DMS79 (cell line): ENCODE measurements around the gene UBL4B.
A peak's percentile ranks its signal among the peaks of the same experiment; 100 is the strongest.

Source experiments
- DNase-seq: peaks from one replicate; lab custom pipeline; 2025; lab: John Stamatoyannopoulos, UW

The UBL4B gene

GRCh38 chr1:110084227-110085078, 27.8 kb upstream of the UBL4B start:
- DNase-seq, result no peak

DNA sequence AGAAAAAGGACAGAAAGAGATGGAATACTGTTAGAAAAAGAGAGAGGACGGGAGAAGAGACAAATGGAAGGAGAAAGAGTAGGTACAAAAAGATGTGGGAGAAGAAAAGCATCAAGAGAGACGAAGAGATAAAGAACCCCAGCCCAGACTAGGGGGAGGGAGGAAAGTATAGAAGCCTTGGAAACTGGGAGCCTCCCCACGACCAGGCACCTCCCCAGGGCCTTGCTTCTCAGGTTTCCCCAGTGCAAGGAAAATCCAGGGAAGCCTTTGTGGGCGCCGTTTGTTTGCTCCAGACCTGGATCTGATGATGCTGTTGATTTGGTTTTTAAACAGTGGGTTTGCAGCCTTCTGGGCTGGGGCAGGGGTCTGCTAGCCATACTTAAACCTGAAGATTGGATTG, 26.6 kb upstream of the UBL4B start:
- DNase-seq, result no peak

- DNase-seq, result no peak
Observed at GRCh38 chr1:110086961-110087360, 25.3 kb upstream of the UBL4B start.

DNA sequence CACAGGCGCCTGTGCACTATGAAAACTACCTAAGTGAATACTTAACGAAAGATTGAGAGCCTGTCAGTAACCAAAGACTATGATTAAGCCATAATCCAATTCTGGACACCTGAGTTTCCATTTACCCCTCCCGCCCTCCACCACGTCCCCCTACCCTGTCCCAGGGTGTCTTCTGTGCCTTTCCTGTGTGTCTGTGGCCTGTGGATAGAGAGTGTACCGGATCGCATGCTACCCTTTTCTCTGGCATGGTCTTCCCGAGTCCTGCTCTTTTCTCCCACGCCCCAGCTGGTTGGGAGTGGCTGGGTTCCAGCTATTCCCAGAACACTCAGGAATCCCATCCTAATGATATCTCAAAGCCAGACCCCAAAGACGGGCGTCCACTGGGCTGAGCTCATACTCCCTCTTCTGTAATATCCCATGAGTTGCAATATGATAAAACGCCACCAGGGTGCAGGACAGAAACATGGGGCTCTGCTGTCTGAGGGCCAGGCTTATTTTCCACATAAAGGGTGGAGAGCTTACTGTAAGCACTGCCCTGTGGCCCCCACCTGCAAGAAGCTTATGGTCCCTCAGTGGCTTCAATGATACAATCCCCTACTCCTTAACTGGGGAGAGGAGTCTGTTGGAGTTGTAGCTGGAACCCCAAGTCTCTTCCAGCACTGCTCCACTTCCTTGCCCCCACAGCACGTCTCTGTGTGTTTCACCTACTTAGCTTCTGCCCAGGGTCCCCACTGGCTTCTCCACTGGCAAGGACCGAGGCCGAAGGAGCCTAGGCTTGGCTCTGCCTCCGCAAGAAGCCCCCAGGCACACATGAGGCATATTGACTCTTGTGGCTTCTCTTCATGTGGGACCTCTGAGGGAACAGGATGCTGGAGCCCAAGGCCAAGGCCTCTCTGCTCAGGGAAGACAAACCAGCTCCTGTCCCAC, 24.2 kb upstream of the UBL4B start:
- DNase-seq, result peak; percentile 7

DNA sequence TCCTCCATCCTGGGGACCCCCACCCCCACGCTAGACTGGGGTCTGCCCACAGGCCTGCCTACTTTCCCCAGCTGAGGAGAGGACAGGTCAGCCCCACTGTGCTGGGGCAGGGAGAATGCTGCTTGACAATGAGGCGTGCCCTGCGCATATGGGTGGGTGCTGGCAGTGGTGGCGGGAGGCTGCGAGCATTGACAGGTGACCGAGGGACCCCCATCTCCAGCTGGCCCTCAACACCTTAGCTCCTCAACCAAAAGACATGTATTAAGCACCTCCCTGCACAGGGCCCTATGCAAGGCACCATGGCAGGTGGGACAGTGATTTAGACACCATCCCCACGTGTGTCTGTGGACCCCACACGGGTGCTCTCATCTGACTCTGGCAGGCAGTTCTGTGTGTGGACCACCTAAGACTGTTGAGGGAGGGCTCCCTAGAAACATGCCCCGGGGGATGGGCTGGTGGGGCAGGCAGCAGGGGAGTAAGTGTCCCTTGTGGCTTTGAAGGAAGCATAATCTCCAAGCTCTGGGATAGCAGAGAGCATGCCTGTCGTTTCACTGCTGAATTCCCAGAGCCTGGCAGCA, 23.4 kb upstream of the UBL4B start:
- DNase-seq, result no peak

GRCh38 chr1:110089561-110090275, 22.5 kb upstream of the UBL4B start:
- no peak for DNase-seq

DNA sequence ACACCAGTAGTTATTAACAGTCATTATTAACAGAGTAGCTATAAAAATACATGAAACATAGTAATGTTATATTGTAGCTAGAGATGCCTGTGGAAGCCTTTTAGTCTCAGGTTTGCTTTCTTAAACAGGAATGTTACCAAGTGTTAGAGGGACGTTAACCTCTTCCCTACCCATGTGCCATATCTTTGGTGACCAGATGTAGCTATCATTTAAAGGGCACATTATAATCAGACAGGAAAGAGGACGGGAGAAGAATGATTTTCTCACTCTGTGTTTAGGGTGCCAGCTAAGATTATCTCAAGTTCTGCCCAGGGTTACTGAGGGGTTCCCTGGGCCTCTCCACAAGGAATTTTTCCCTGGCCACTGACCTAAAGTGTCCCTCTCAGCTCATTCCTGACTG, 20.9 kb upstream of the UBL4B start:
- no peak for DNase-seq

DNA sequence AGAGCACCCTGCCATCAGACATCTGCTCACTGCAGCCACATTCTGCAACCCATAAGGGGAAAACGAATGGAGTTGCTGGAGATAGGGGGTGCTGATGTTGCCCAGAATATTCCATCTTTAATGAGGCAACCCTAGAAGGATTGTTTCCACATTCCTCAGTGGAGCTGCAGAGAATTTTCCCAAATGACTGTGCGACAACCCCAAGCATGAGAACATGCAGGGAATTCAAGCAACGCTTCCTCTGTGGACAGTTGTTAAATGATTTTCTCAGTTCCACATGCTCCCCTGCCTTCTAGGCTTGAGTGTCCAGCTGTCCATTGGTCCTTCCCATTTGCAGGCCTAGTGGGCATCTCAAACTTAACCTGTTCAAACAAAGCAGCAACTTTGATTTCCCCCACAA, 20.5 kb upstream of the UBL4B start:
- DNase-seq, result no peak

DNA sequence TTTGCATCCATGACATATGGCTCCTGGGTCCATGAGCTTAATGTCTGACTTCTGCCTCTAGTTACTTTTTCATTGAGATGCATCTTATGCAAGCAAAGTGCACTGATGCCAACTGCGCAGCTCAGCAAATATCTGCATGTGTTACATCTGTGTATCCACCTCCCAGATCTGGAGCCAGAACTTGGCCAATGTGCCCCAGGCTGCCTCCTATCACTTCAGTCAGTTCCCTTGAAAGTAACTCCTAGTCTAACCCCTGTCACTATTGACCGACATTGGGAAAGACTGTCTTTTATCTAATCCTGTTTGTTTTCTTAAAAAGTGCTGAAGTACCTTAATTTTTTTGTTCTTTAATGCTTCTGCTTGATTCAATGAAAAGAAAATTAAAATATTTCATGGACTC, 19.3 kb upstream of the UBL4B start:
- no peak for DNase-seq

DNA sequence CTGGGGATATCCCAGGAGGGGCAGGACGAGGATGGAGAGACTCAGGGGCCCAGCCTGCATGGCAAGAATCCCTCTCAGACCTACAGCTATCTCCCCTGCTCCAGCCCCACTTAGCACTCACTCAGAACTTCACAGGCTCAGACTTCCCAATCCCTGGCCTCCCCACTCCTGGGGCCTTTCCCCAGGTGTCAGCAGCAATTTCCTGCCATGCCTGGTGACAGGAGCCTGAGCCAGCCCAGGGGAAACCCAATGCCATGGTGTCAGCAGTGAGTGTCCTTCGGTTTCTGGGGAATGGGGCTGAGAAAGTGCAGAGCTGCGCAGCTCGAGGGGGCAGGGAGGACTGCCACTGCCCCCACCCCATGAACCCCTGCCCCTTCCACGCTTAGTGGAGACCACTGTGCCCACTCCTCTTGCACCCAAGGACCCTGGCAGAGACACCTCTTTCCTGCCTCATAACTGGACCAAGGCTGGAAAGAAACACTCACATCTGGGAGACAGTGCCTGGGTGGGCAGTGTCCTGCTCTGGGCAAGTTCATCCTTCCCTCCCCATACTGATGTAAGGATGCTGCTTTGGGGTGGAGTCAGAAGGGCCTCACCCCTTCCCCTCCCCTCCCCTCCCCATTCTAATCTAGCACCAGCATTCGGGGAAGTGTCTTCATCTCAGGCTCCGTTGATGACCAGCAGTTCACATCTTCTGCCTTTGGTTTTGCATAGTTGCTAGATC, 17.1 kb upstream of the UBL4B start:
- no peak for DNase-seq

GRCh38 chr1:110097507-110098221, 14.6 kb upstream of the UBL4B start:
- DNase-seq, result no peak

GRCh38 chr1:110098222-110099026, 13.8 kb upstream of the UBL4B start:
- no peak for DNase-seq

DNA sequence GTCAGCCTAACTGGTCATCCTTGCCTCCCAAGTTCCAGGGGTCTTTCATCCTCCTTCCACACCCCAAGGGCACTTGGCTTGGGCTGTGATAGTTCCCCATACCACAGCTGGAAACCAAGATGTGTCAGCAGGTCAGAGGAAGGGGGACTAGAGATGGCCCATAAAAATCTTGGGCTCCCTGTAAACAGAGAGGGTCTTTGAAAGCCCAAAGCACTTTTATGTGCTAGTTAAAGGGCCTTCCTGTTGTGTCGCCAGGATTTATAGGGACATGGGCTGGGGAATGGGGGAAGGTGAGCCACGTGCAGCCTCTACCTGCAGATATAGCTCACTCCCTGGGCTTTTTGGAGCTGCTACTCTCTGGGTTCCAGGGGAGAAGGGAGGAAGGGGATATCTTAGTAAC, 11.9 kb upstream of the UBL4B start:
- no peak for DNase-seq

GRCh38 chr1:110102081-110102480, 10.2 kb upstream of the UBL4B start:
- DNase-seq, result no peak

- DNase-seq, result peak; percentile 44
Observed at GRCh38 chr1:110106013-110106941, 6.0 kb upstream of the UBL4B start.

DNA sequence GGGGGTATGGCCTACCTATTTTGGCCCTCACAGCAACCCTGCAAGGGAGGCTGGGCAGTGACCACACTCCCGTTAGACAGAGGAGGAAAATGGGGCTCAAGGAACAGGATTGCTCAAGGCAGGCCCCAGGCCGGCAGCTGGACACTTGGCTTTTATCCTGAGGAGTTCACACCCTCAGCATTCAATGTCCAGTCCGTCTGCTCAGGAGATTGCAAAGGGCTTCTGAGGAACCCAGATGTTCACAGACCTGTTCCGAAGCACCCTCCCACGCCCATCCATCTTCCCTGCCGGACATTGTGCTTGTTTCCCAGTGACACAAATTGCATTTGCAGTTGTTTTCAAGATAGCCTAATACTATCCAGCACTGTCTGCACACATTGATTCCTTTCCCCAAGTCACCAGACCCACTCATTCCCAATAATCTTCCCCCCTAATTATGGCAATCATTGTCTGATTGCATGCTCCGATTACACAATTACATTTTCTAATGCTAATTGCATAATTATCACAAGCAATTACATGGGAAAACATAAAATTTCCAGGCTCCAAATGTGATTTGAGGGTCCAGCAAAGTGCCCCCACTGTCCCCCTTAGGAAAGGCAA, 4.3 kb upstream of the UBL4B start:
- DNase-seq, result no peak

GRCh38 chr1:110111081-110111480, 1.2 kb upstream of the UBL4B start:
- no peak for DNase-seq

GRCh38 chr1:110112656-110113055, 413 bp downstream of the UBL4B start:
- DNase-seq, result no peak
